ENCODE data around the gene IRF4.

Gene IRF4

GRCh38 chr6:381742-382461, 9.7 kb upstream of the IRF4 start:
- no peak for DNase-seq (ENCODE audit: low spot score)

GRCh38 chr6:382883-383810, 8.4 kb upstream of the IRF4 start:
- no peak for DNase-seq (ENCODE audit: low spot score)

GRCh38 chr6:383856-384255, 7.7 kb upstream of the IRF4 start:
- no peak for DNase-seq (ENCODE audit: low spot score)

- no peak for DNase-seq (ENCODE audit: low spot score)
Measured at GRCh38 chr6:384898-385297, 6.7 kb upstream of the IRF4 start.

GRCh38 chr6:385614-386013, 5.9 kb upstream of the IRF4 start:
- DNase-seq (ENCODE audit: low spot score), result no peak

GRCh38 chr6:386688-387266, 4.8 kb upstream of the IRF4 start:
- no peak for DNase-seq (ENCODE audit: low spot score)

GRCh38 chr6:387293-387741, 4.2 kb upstream of the IRF4 start:
- no peak for DNase-seq (ENCODE audit: low spot score)

GRCh38 chr6:388202-388903, 3.2 kb upstream of the IRF4 start:
- no peak for DNase-seq (ENCODE audit: low spot score)

- no peak for DNase-seq (ENCODE audit: low spot score)
Measured at GRCh38 chr6:389143-389542, 2.4 kb upstream of the IRF4 start.

GRCh38 chr6:389622-390021, 1.9 kb upstream of the IRF4 start:
- DNase-seq (ENCODE audit: low spot score), result no peak

- DNase-seq (ENCODE audit: low spot score), result no peak
Measured at GRCh38 chr6:390914-391558, 516 bp upstream of the IRF4 start.

- DNase-seq (ENCODE audit: low spot score), result no peak
Measured at GRCh38 chr6:392441-393390, 1.2 kb downstream of the IRF4 start.

GRCh38 chr6:393391-394221, 2.1 kb downstream of the IRF4 start:
- DNase-seq (ENCODE audit: low spot score), result no peak

GRCh38 chr6:394641-395289, 3.2 kb downstream of the IRF4 start:
- DNase-seq (ENCODE audit: low spot score), result no peak

- DNase-seq (ENCODE audit: low spot score), result no peak
Measured at GRCh38 chr6:395432-396125, 4.0 kb downstream of the IRF4 start.

- no peak for DNase-seq (ENCODE audit: low spot score)
Measured at GRCh38 chr6:396126-396520, 4.6 kb downstream of the IRF4 start.

- no peak for DNase-seq (ENCODE audit: low spot score)
Measured at GRCh38 chr6:397056-397455, 5.5 kb downstream of the IRF4 start.

GRCh38 chr6:397604-398003, 6.1 kb downstream of the IRF4 start:
- no peak for DNase-seq (ENCODE audit: low spot score)

GRCh38 chr6:398065-398464, 6.5 kb downstream of the IRF4 start:
- DNase-seq (ENCODE audit: low spot score), result no peak

Measured in AG08395 (cell line).